LNCaP clone FGC (cell line): ENCODE data around the gene YPEL5.
"Not testable (repeated sequence)": the region's sequence is repeated elsewhere in the genome, so short reads cannot be mapped to it uniquely, and the experiment has no call there.

ENCODE experiments used
- DNase-seq: peaks from one replicate; pipeline ENCODE4 v3.0.0-alpha.2; 2011; ENCODE audit warnings: low read depth
- H3K4me3 ChIP-seq: 2 replicates; pipeline ENCODE4 v1.5.1; 2011; ENCODE audit warnings: mild to moderate bottlenecking, low read depth, low read length, control low read depth
- CTCF ChIP-seq: IDR thresholded peaks from 2 replicates; pipeline ENCODE4 v1.5.1; 2012; ENCODE audit warnings: mild to moderate bottlenecking; ENCODE audit not compliant: control insufficient read depth, insufficient read depth; ENCODE audit errors: extremely low read depth

The YPEL5 gene

GRCh38 chr2:30108192-30108591, 38.6 kb upstream of the YPEL5 start:
- TF ChIP-seq CTCF = no peak
- no peak for DNase-seq
- H3K4me3 ChIP-seq = no peak overlapping the region

- no peak for DNase-seq
- H3K4me3 ChIP-seq = no peak overlapping the region
- TF ChIP-seq CTCF = no peak
These were observed 38.0 kb upstream of the YPEL5 start for GRCh38 chr2:30108851-30109250.

- TF ChIP-seq CTCF = no peak
- DNase-seq = no peak
- no peak overlapping the region for H3K4me3 ChIP-seq
These were observed 37.0 kb upstream of the YPEL5 start for GRCh38 chr2:30109856-30110255.

- DNase-seq = no peak
- no peak overlapping the region for H3K4me3 ChIP-seq
- TF ChIP-seq CTCF = no peak
These were observed 36.0 kb upstream of the YPEL5 start for GRCh38 chr2:30110773-30111172.

- H3K4me3 ChIP-seq, DNase-seq: not testable (repeated sequence)
These were observed 35.6 kb upstream of the YPEL5 start for GRCh38 chr2:30111186-30111585.

GRCh38 chr2:30112561-30112960, 34.2 kb upstream of the YPEL5 start:
- DNase-seq = no peak
- H3K4me3 ChIP-seq = no peak overlapping the region
- no peak for TF ChIP-seq CTCF

- H3K4me3 ChIP-seq = no peak overlapping the region
- no peak for TF ChIP-seq CTCF
- DNase-seq = no peak
These were observed 33.1 kb upstream of the YPEL5 start for GRCh38 chr2:30113617-30114293.
